Vagina (tissue), 2 donors: ENCODE results near the gene CELSR2. TPM values are rescaled to one million over a fixed set of nuclear protein-coding genes. Genes with fewer than 3 reads are reported as not detected.
A peak's percentile ranks its signal among the peaks of the same experiment; 100 is the strongest.
"Not testable (repeated sequence)": the region's sequence is repeated elsewhere in the genome, so short reads cannot be mapped to it uniquely, and the experiment has no call there.

Experiments
- DNase-seq, 2 donors: peaks; one replicate each; pipeline ENCODE4 v3.0.0-alpha.2; 2017; ENCODE audit errors: extremely low spot score in 2 of 2
- H3K27ac ChIP-seq: fragments of 200-600 bp; sonication (generic); one replicate; pipeline ENCODE4 v1.5.1; 2019
- H3K27me3 ChIP-seq: fragments of 200-600 bp; sonication (generic); one replicate; pipeline ENCODE4 v1.5.1; 2019
- H3K36me3 ChIP-seq, 2 donors: fragments of 200-600 bp; sonication (generic); one replicate each; pipeline ENCODE4 v1.5.1; 2017 to 2019
- H3K4me1 ChIP-seq: fragments of 200-600 bp; sonication (generic); one replicate; pipeline ENCODE4 v1.5.1; 2019
- H3K4me3 ChIP-seq, 2 donors: fragments of 200-600 bp; sonication (generic); 1 replicate in 1 of 2; 2 replicates in 1 of 2; pipeline ENCODE4 v1.5.1; 2016 to 2019
- H3K9me3 ChIP-seq: fragments of 200-600 bp; sonication (generic); one replicate; pipeline ENCODE4 v1.5.1; 2019
- CTCF ChIP-seq, 3 experiments: fragments of 450-650 bp in 2 of 3; fragments of 200-600 bp in 1 of 3; sonication (generic) in 1 of 3; IDR thresholded peaks; one replicate each; pipeline ENCODE4 v1.5.1; 2017 to 2019; ENCODE audit warnings: antibody characterized with exemption in 3 of 3, mild to moderate bottlenecking in 2 of 3, moderate library complexity in 2 of 3
- POLR2A ChIP-seq, 2 donors: fragments of 450-650 bp; IDR thresholded peaks; one replicate each; pipeline ENCODE4 v1.6.1; 2017; ENCODE audit warnings: antibody characterized with exemption in 2 of 2, mild to moderate bottlenecking in 2 of 2, moderate library complexity in 2 of 2
- POLR2AphosphoS5 ChIP-seq, 2 donors: sonication (generic); formaldehyde crosslinking; IDR thresholded peaks; one replicate each; pipeline ENCODE4 v1.9.0; 2017; ENCODE audit warnings: antibody characterized with exemption in 2 of 2, mild to moderate bottlenecking in 2 of 2, low read depth in 1 of 2; ENCODE audit not compliant: insufficient read depth in 1 of 2
- intact Hi-C: fragments of 100-400 bp; cut with DNase I; formaldehyde crosslinking; loops from one replicate; pipeline ENCODE4 v1.15.1; 2023
- total RNA-seq: library from RNA; depleted of rRNA; stranded (reverse); fragments of >200 nt; gene quantifications from one replicate; pipeline ENCODE4 v1.2.3, GENCODE V29; 2016

Gene CELSR2
- total RNA-seq, 1 donor from 2014 or later, result 38.5 TPM

- Histone ChIP-seq H3K27ac (peak overlapping the region; percentile 78), H3K4me1 (peaks cover 20% of the 10 kb centered on the region), H3K36me3 (no peaks in the 10 kb centered on the region), H3K27me3 (no peaks in the 10 kb centered on the region), H3K9me3 (no peaks in the 10 kb centered on the region), H3K4me3 (peak overlapping the region; percentile 58 to 60)
- intact Hi-C loops, result no loop called here
- DNase-seq, result no peak
- TF ChIP-seq POLR2A (IDR thresholded peaks at IDR 0.05) (no peak), CTCF (IDR thresholded peaks at IDR 0.05) (no peak), POLR2AphosphoS5 (IDR thresholded peaks at IDR 0.05; ENCODE audit: insufficient read depth in 1 of 2, low read depth in 1 of 2) (no peak)
Measured at GRCh38 chr1:109281680-109282496, 32.5 kb downstream of the CELSR2 start.

- H3K9me3 ChIP-seq, result no peaks in the 10 kb centered on the region
- H3K27me3 ChIP-seq, result no peaks in the 10 kb centered on the region
- peak overlapping the region; percentile 78 for H3K27ac ChIP-seq
- intact Hi-C loops, result no loop called here
- DNase-seq, result no peak
- no peak for TF ChIP-seq CTCF (IDR thresholded peaks at IDR 0.05)
- no peak for TF ChIP-seq POLR2A (IDR thresholded peaks at IDR 0.05)
- TF ChIP-seq POLR2AphosphoS5 (IDR thresholded peaks at IDR 0.05; ENCODE audit: insufficient read depth in 1 of 2, low read depth in 1 of 2), result no peak
- peaks cover 20% of the 10 kb centered on the region for H3K4me1 ChIP-seq
- H3K36me3 ChIP-seq, result no peaks in the 10 kb centered on the region
- H3K4me3 ChIP-seq, result peak overlapping the region; percentile 58 to 60
Measured at GRCh38 chr1:109282497-109282951, 33.2 kb downstream of the CELSR2 start.

- intact Hi-C loops, result no loop called here
- peaks cover 20% of the 10 kb centered on the region for H3K4me1 ChIP-seq
Measured at GRCh38 chr1:109282952-109283747, 33.8 kb downstream of the CELSR2 start, which contains the start of gene PSRC1. TSS of gene PSRC1 (minus strand) at chr1:109283145.

GRCh38 chr1:109283748-109284600 is 34.6 kb downstream of the CELSR2 start:
- Histone ChIP-seq H3K27ac (peak overlapping the region; percentile 78), H3K36me3 (no peaks in the 10 kb centered on the region), H3K9me3 (no peaks in the 10 kb centered on the region), H3K4me1 (peaks cover 20% of the 10 kb centered on the region), H3K27me3 (no peaks in the 10 kb centered on the region), H3K4me3 (peak overlapping the region; percentile 58 to 60)
- TF ChIP-seq CTCF (IDR thresholded peaks at IDR 0.05), result no peak
- no peak for TF ChIP-seq POLR2A (IDR thresholded peaks at IDR 0.05)
- TF ChIP-seq POLR2AphosphoS5 (IDR thresholded peaks at IDR 0.05; ENCODE audit: insufficient read depth in 1 of 2, low read depth in 1 of 2), result no peak
- intact Hi-C loops, result no loop called here
- DNase-seq, result no peak

More at GRCh38 chr1:109282952-109283747, 33.8 kb downstream of the CELSR2 start, which contains the start of gene PSRC1:
- H3K4me3 ChIP-seq, result peak within 1 kb of the TSS; percentile 58 to 60
- H3K27me3 ChIP-seq, result no peaks in the 10 kb centered on the region
- H3K9me3 ChIP-seq, result no peaks in the 10 kb centered on the region
- TF ChIP-seq POLR2A (IDR thresholded peaks at IDR 0.05) (peak in 1 of 2 donors; percentile 61), POLR2AphosphoS5 (IDR thresholded peaks at IDR 0.05; ENCODE audit: insufficient read depth in 1 of 2, low read depth in 1 of 2) (peak; percentile 86 to 96), CTCF (IDR thresholded peaks at IDR 0.05) (peak in 2 of 3 experiments; percentile 30 to 36)
- peak; percentile 96 to 98 for DNase-seq
- H3K27ac ChIP-seq, result peak within 1 kb of the TSS; percentile 78
- H3K36me3 ChIP-seq, result no peaks in the 10 kb centered on the region

GRCh38 chr1:109286762-109287161 is 37.4 kb downstream of the CELSR2 start:
- peaks cover 17% of the 10 kb centered on the region for H3K4me1 ChIP-seq
- intact Hi-C loops, H3K36me3 ChIP-seq, DNase-seq, H3K9me3 ChIP-seq, H3K27me3 ChIP-seq, H3K27ac ChIP-seq, H3K4me3 ChIP-seq: not testable (repeated sequence)
